GM18505 (cell line): ENCODE data around the gene SFXN5.
"Not testable (repeated sequence)": the region's sequence is repeated elsewhere in the genome, so short reads cannot be mapped to it uniquely, and the experiment has no call there.

ENCODE experiments used
- ATAC-seq: cut with Tn5 transposase; IDR thresholded peaks from one replicate; pipeline ENCODE4 v1.9.1; 2021; ENCODE audit not compliant: unreplicated experiment
- POLR2A ChIP-seq: IDR thresholded peaks from 4 replicates; pipeline ENCODE4 v1.6.1; 2011; ENCODE audit warnings: borderline replicate concordance; ENCODE audit not compliant: insufficient read depth, insufficient read length; ENCODE audit errors: extremely low read depth

The SFXN5 gene

DNA sequence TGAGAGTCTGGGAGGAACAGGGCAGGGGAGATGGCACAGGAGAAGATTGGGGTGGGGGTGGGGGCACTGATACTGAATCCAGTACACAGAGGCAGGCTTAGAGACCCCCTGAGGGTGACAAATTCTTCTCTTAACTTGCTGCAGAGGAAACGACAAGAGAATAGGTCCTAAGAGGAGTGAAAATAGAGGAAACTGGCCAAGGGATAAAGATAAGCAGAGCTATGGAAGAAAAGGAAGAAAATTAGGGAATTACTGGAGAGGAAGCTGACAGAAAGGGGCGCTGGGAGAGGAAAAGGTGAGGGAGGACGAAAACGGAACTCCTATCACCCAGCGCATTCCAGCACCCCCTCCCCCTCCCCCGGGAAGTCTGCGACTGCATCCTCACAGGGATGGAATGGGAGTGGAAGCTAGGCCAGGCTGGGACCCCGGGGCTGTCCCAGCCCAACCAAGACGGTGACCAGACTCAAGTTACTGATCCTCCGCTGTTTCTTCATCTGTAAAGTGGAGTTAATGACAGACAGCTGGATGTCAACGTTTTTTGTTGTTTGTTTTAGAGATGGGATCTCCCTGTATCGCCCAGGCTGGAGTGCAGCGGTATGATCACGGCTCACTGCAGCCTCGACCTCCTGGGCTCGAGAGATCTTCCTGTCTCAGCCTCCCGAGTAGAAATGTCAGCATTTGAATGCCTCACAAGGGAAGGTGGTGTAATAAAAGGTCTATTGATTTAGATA is 156.8 kb downstream of the SFXN5 start:
- no peak for ATAC-seq
- TF ChIP-seq POLR2A = no peak

DNA sequence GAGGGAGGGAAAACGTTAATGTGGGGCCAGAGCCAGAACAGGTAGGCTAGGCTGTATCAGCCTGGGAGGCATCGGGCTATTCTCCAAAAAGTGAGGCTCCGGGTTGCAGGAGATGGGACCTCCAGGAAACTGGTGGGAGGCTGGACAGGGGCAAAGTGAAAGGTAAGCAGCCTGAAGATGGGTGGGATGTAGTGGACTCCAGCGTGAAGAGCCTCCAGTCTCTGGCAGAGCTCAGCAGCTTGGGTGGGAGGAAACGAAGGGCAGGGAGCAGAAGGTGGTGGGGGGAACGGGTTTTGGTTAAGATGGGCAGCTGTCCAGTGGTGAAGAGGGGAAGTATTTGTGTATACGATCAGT is 157.3 kb downstream of the SFXN5 start:
- no peak for TF ChIP-seq POLR2A

GRCh38 chr2:72913486-72914205 is 157.9 kb downstream of the SFXN5 start:
- TF ChIP-seq POLR2A = no peak

More for the DNA sequence above, 157.3 kb downstream of the SFXN5 start:
- ATAC-seq = no peak

DNA sequence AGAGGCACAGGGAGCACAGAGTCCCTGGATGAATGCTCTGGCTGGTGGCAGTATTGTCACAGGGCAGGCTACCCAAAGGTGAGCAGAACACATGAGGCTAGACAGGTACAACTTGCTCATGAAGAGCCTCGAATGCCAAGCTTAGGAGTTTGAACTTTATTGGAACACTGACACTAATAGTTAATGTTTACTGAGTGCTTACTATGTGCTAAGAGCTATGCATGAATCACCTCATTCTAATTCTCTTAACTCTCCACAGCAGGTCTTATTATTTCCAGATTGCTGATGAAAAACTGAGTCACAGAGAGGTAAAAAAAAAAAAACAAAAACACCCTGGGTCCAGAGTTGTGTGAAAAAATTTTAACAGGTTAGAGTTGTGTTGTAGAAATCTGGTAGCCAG is 160.3 kb downstream of the SFXN5 start:
- ATAC-seq = no peak
- no peak for TF ChIP-seq POLR2A

More at GRCh38 chr2:72913486-72914205, 157.9 kb downstream of the SFXN5 start:
- ATAC-seq = no peak

DNA sequence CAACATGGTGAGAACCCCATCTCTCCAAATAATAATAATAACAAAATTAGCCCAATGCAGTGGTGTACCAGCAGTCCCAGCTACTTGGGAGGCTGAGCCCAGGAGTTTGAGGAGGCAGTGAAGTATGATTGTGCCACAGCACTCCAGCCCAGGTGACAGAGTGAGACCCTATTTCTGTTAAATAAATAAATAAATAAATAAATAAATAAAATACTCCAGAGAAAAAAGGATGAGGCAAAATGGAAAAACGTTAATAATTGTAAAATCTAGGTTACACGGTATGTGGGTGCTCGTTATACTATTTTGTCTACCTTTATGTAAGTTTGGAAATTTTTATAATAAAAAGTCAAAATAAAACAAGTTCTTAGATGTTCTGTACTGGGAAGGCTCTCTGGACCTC is 162.8 kb downstream of the SFXN5 start:
- no peak for TF ChIP-seq POLR2A
- ATAC-seq = no peak

GRCh38 chr2:72907369-72907768 is 164.1 kb downstream of the SFXN5 start:
- ATAC-seq = not testable (repeated sequence)

DNA sequence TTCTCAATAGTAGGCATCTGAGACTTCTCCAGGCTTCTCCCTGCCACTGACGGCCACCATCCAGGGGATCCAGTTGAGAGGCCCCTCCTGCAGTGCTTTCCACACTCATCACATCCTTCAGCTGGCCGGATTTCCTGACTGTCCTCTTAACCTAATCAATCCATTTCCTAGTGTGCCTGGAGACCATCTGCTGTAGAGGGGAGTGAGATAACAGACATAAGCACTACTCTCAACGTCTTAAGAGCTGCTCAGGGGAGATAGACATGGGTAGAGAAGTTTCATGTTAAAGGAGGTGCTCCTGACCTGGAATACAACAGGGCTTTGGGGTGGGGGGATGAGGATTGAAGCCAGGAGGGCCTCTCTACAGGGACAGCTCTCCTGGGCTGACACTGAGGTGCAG is 170.1 kb downstream of the SFXN5 start:
- no peak for ATAC-seq
- no peak for TF ChIP-seq POLR2A

DNA sequence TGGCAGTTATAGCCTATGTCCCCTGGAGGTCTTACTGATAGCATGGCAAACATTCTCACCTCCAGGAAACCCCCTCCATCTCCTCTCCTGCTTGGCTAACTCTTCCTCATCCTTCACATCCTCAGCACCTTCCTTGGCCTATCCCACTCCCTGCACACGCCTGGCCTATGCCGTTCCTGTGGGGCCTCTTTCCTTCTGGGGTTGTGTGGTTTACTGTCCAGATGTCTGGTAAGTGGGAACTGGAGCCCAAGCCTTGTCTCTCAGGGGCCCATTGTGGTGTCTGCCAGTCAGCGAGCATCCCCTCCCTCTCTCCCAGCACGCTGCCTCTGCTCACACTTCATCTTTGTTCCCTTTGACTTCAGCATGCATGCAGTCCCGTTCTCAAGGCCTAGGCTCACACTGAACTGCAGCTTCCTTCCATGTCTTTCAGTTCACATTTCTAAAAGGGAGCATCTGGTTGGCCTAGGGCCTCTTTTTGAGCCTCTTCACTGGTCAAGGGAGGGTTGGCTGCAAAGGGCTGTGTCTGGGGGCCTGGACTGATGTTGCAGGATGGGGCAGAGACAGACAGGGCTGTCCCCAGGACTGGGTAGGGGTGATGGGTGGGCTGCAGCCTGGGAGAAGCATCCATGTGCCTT is 171.2 kb downstream of the SFXN5 start:
- no peak for ATAC-seq

GRCh38 chr2:72898585-72898906 is 173.0 kb downstream of the SFXN5 start:
- no peak for TF ChIP-seq POLR2A
- ATAC-seq = no peak

More for the DNA sequence above, 171.2 kb downstream of the SFXN5 start:
- TF ChIP-seq POLR2A = no peak

DNA sequence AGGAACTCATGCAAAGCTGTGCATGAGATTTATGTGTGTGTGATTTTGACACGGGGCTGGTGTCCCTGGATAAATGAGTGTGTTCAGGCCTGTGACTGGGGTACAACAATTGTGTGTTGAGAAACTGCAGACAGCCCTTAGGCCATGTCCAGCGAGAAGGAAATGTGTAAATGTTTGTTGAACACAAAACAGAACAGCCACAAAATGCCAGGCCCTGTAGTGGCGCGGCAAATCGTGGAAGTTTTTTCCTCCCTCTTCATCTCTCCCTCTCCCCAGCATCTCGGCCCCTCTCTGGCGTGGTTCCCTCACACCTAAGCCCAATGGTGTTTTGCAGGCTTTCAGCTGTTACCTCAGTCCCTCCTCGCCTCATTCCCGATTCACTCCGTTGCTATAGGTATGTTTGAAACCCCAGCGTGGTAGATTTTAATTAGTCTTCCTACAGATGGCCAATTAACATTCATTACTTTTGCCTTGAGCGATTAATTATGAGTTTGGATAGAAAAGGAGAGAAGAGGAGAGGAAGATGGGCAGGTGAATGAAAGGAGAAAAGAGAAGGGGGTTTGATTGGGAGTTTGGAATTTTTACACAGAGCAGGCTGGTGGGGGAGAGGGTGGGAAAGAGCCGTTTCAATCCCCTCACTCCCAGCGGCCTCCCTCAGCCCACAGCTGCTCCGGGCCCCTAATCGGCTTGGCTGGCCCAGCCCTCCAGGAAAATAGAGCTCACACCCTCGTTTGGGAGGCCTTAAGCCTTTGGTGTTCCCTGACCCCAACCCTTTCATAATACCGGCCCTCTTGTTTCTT is 173.5 kb downstream of the SFXN5 start:
- no peak for ATAC-seq
- no peak for TF ChIP-seq POLR2A

GRCh38 chr2:72896446-72896845 is 175.1 kb downstream of the SFXN5 start:
- TF ChIP-seq POLR2A = no peak
- ATAC-seq = no peak

DNA sequence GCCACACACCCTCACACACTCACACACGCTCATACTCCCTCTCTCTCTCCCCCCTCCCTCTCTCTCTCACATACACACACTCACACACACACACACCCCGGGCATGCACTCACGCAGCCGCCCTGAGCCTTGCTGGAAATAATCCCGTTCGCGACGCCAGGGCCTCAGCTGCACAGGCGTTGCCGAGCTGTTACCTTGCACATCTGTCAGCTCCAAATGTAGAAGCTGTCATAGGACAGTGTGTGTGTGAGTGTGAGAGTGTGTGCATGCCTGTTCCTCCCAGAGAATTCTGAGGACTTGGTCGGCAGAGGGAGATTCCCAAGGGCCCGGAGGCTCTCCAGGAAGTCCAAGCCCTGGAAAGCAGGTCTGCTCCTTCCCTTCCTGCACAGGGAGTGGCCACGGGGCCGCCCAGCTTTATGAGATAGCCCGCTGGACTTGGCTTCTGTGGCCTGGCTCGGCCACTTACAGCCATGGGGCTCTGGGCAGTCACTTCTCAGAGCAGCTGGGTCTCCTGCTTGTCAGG is 175.7 kb downstream of the SFXN5 start:
- no peak for TF ChIP-seq POLR2A

GRCh38 chr2:72895154-72895553 is 176.4 kb downstream of the SFXN5 start:
- no peak for TF ChIP-seq POLR2A
- ATAC-seq = no peak

More for the DNA sequence above, 175.7 kb downstream of the SFXN5 start:
- ATAC-seq = no peak

- ATAC-seq = no peak
These were observed 177.0 kb downstream of the SFXN5 start for GRCh38 chr2:72894514-72894913.

More at GRCh38 chr2:72894514-72894913, 177.0 kb downstream of the SFXN5 start:
- TF ChIP-seq POLR2A = no peak
